Kidney epithelial cell (primary cell): ENCODE results near the gene ANKZF1. TPM values are rescaled to one million over a fixed set of nuclear protein-coding genes. Genes with fewer than 3 reads are reported as not detected.

ENCODE experiments used
- DNase-seq: peaks from one replicate; pipeline ENCODE4 v3.0.0-alpha.2; 2010; ENCODE audit warnings: low read depth
- H3K27me3 ChIP-seq: 2 replicates; pipeline ENCODE4 v1.6.0; 2011; ENCODE audit warnings: low read length; ENCODE audit not compliant: control insufficient read depth, insufficient read depth
- H3K36me3 ChIP-seq: 2 replicates; pipeline ENCODE4 v1.5.1; 2011; ENCODE audit warnings: low read length; ENCODE audit not compliant: control insufficient read depth, insufficient read depth
- H3K4me3 ChIP-seq: 2 replicates; pipeline ENCODE4 v1.5.1; 2011; ENCODE audit warnings: low read depth, mild to moderate bottlenecking, control low read depth, low read length
- CTCF ChIP-seq: IDR thresholded peaks from 2 replicates; pipeline ENCODE4 v1.5.1; 2011; ENCODE audit warnings: mild to moderate bottlenecking, moderate library complexity, low read length, control low read depth, inconsistent platforms; ENCODE audit not compliant: insufficient read depth, poor library complexity, severe bottlenecking
- total RNA-seq: library from RNA; depleted of rRNA; stranded (reverse); fragments of >200 nt; gene quantifications from 2 replicates; pipeline ENCODE4 v1.2.3, GENCODE V29; 2015

Gene ANKZF1
- total RNA-seq, 1 donor from 2014 or later = 52.3 TPM

- Histone ChIP-seq H3K36me3 (no peaks in the 10 kb centered on the region), H3K27me3 (no peaks in the 10 kb centered on the region), H3K4me3 (no peak overlapping the region)
- DNase-seq = no peak
- no peak for TF ChIP-seq CTCF
Observed at GRCh38 chr2:219278655-219279150, 49.1 kb downstream of the ANKZF1 start.

- DNase-seq = peak; percentile 97
- peak; percentile 19 for TF ChIP-seq CTCF
- Histone ChIP-seq H3K36me3 (no peaks in the 10 kb centered on the region), H3K27me3 (no peaks in the 10 kb centered on the region), H3K4me3 (peak within 1 kb of the TSS; percentile 63)
Observed at GRCh38 chr2:219279151-219279915, 49.7 kb downstream of the ANKZF1 start, which contains the start of gene DNAJB2. Gene DNAJB2 (plus strand): TSS chr2:219279366. CDS start chr2:219279834, 468 bp downstream.

GRCh38 chr2:219279916-219280516 lies 50.4 kb downstream of the ANKZF1 start:
- Histone ChIP-seq H3K4me3 (peak overlapping the region; percentile 63), H3K36me3 (no peaks in the 10 kb centered on the region), H3K27me3 (no peaks in the 10 kb centered on the region)
- no peak for TF ChIP-seq CTCF
- DNase-seq = no peak

GRCh38 chr2:219280651-219281050 lies 51.0 kb downstream of the ANKZF1 start:
- Histone ChIP-seq H3K4me3 (no peak overlapping the region), H3K27me3 (no peaks in the 10 kb centered on the region), H3K36me3 (no peaks in the 10 kb centered on the region)
- no peak for TF ChIP-seq CTCF
- DNase-seq = no peak

- Histone ChIP-seq H3K4me3 (no peak overlapping the region), H3K27me3 (no peaks in the 10 kb centered on the region), H3K36me3 (no peaks in the 10 kb centered on the region)
- DNase-seq = no peak
- TF ChIP-seq CTCF = no peak
Observed at GRCh38 chr2:219281588-219281987, 52.0 kb downstream of the ANKZF1 start.
